ENCODE results near the gene BCLAF1. TPM values are rescaled to one million over a fixed set of nuclear protein-coding genes. Genes with fewer than 3 reads are reported as not detected.

BCLAF1 gene
- total RNA-seq, 1 experiment from 2014 or later = 109 TPM

Small RNAs within 50 kb of the gene (small RNA-seq; reads per million reads assigned to genes)
- not detected for gene AL023284.1

Other genes with a start within 250 kb of the BCLAF1 start
- 3.9 and 4.0 TPM in 2 replicates for gene MTFR2, start 39.5 kb downstream of the BCLAF1 start, total RNA-seq (2014; rRNA removed; shearing (Covaris generic))

Data from HT1080 (cell line).